Duodenal mucosa (tissue), 2 donors: ENCODE measurements around the gene MGMT.

Experiments
- H3K27ac ChIP-seq: one replicate; pipeline ENCODE4 v1.7.0; 2013; ENCODE audit warnings: low read depth, low read length
- H3K27me3 ChIP-seq, 2 donors: one replicate each; pipeline ENCODE4 v1.7.0; 2013; ENCODE audit warnings: low read length in 2 of 2, control low read depth in 1 of 2; ENCODE audit not compliant: insufficient read depth in 2 of 2, control insufficient read depth in 1 of 2
- H3K36me3 ChIP-seq, 2 donors: one replicate each; pipeline ENCODE4 v1.7.0; 2013; ENCODE audit warnings: low read length in 2 of 2, control low read depth in 1 of 2; ENCODE audit not compliant: insufficient read depth in 2 of 2, control insufficient read depth in 1 of 2
- H3K4me1 ChIP-seq, 2 donors: one replicate each; pipeline ENCODE4 v1.7.0; 2013; ENCODE audit warnings: low read length in 2 of 2, control low read depth in 1 of 2; ENCODE audit not compliant: insufficient read depth in 2 of 2, control insufficient read depth in 1 of 2
- H3K4me3 ChIP-seq, 2 donors: one replicate each; pipeline ENCODE4 v1.7.0; 2013; ENCODE audit warnings: low read length in 2 of 2, low read depth in 1 of 2
- H3K9ac ChIP-seq, 2 donors: one replicate each; pipeline ENCODE4 v1.7.0; 2013; ENCODE audit warnings: low read length in 2 of 2, low read depth in 1 of 2
- H3K9me3 ChIP-seq, 2 donors: one replicate each; pipeline ENCODE4 v1.7.0; 2013; ENCODE audit warnings: low read length in 2 of 2, control low read depth in 1 of 2; ENCODE audit not compliant: control insufficient read depth in 1 of 2

Gene MGMT

DNA sequence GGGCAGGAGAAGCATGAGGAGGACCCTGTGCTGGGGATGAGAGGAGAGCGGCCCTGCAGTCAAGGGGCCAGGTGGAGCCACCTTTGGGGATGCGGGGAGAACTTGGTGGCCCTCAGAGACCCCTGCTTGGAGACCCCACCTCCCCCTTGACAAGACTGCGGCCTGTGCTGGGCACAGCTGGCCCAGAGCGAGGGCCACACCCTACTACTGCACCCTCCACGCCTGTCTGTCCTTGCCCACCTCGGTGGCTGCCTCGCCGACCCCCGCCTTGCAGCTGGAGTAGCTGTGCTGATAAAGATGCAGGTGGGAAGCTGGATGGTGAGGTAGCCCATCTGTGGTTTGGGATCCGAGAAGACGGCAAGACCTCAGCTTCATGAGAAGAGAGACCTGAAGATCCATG is 186.8 kb downstream of the MGMT start:
- Histone ChIP-seq H3K9ac (no peak overlapping the region), H3K4me3 (no peak overlapping the region), H3K9me3 (no peaks in the 10 kb centered on the region), H3K27me3 (no peaks in the 10 kb centered on the region), H3K27ac (no peak overlapping the region), H3K36me3 (no peaks in the 10 kb centered on the region), H3K4me1 (no peaks in the 10 kb centered on the region)

DNA sequence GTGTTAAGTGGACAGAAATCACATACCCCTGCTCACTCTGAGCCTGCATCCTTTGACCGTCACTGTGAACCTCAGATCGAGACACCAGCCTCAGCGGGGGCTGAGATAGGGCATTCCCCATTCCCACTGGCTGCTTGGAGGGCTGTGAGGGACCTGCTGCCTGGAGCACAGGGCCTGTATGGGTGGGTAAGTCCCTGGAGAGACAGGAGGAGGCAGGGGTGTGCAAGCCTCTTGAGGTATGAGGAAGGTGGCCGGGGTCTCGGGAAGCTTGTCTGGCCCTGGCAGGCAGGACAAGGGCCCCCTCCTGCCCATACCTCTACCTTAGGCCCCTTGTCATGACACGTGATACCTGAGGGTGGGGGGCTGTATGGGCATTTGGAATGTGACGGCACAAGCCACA is 187.4 kb downstream of the MGMT start:
- Histone ChIP-seq H3K4me1 (no peaks in the 10 kb centered on the region), H3K36me3 (no peaks in the 10 kb centered on the region), H3K9ac (no peak overlapping the region), H3K9me3 (no peaks in the 10 kb centered on the region), H3K27ac (no peak overlapping the region), H3K27me3 (no peaks in the 10 kb centered on the region), H3K4me3 (no peak overlapping the region)

DNA sequence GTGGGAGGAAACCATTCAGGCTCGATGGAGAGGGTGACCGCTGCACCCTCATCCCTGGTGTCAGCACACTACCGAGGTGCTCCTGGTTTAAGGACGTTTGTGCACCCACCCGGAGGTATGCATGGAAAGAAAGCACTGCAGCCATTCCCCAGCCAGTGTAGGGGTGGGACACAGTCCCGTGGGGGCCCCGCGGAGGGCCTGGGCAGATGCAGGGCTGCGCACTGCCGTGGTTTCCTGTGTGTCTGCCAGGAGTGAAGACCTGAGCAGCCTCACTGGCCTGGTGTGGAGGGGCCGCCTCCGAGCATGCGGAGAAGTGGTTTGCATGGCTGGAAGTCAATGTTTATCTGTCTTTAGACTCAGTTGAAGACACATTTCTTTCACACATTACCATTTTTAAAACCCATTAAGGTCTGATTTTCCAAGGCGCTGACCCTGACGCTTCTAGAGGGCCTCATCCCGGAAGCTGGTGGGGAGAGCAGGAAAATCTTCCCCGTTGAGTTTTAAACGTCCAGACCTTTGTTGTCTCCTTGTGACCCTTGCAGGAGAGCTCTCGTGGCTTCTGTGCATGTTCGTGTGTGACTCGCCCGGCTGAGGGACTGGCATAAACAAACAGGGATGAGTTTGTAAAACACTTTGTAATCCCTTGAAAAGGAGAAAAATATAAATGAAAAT is 188.1 kb downstream of the MGMT start:
- Histone ChIP-seq H3K9ac (no peak overlapping the region), H3K9me3 (no peaks in the 10 kb centered on the region), H3K27me3 (no peaks in the 10 kb centered on the region), H3K27ac (no peak overlapping the region), H3K4me1 (no peaks in the 10 kb centered on the region), H3K36me3 (no peaks in the 10 kb centered on the region), H3K4me3 (no peak overlapping the region)

DNA sequence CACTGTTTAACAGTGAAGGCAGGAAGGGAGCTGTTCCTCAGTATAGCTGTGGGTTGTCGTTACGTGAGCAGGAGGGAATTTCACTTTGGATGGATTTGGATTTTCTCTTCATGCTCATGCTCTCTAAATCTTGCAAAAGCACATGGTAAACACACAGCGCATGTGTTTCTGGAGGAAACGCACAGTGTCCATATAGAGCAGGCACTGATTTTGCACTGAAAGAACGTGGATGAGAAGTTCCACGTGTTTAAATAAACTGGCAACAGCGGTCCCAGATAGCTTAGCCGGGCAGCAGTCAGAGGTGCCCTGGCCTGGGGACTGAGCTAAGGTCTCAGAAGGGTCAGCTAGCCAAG is 188.6 kb downstream of the MGMT start:
- Histone ChIP-seq H3K4me3 (no peak overlapping the region), H3K9me3 (no peaks in the 10 kb centered on the region), H3K27ac (no peak overlapping the region), H3K36me3 (no peaks in the 10 kb centered on the region), H3K27me3 (no peaks in the 10 kb centered on the region), H3K4me1 (no peaks in the 10 kb centered on the region), H3K9ac (no peak overlapping the region)

DNA sequence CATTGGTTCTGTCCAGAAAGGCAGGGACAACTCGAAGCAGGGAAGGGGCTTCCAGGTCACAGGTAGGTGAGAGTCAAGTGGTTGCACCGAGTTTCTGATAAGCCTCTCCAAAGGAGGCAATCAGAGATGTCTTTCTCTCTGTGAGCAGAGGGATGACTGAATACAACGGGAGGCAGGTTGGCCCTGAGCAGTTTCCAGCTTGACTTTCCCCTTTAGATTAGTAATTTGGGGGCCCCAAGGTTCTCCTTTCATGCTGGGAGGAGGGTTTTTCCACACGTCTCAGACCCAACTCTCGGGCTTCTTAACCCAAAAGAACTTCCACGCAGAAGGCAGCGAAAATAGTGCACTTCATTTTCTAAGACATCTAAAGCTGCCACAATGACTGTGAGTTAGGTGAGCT is 189.6 kb downstream of the MGMT start:
- no peaks in the 10 kb centered on the region for H3K36me3 ChIP-seq
- H3K9ac ChIP-seq: no peak overlapping the region
- no peaks in the 10 kb centered on the region for H3K4me1 ChIP-seq
- H3K4me3 ChIP-seq: no peak overlapping the region
- H3K27me3 ChIP-seq: no peaks in the 10 kb centered on the region
- H3K27ac ChIP-seq: no peak overlapping the region
- no peaks in the 10 kb centered on the region for H3K9me3 ChIP-seq

DNA sequence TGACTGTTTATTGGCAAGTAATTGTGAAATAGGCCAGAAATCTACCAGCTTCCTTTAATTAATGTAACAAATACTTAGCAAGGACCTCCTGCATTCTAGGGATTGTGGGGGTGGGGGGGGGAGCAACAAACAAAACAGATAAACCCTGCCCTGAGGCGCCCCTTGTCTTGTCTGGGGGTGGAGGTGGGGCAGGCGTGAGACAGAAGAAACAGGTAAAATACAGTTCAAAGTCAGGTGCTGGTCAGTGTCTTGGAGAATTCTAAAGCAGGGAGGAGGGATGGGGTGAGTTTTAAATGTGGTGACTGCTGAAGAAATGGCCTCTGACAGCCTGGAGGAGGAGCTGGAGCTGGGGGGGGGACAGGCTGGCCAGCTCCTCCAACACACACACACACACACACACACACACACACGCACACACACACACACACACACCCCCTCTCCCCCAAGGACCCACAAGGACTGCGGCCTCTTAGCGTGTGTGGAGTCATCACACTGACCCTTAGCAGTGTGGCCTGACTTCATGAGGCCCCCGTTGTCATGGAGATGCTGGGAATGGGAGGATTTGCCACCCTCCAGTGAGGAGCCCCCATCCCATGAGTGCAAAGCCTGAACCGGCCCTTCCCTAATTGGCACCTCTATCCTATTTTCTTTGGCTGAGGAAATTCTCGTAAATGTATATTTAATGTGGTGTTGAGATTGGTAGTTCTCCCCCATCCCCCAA is 190.4 kb downstream of the MGMT start:
- H3K4me1 ChIP-seq: no peaks in the 10 kb centered on the region
- H3K4me3 ChIP-seq: no peak overlapping the region
- no peak overlapping the region for H3K27ac ChIP-seq
- no peaks in the 10 kb centered on the region for H3K27me3 ChIP-seq
- H3K9me3 ChIP-seq: no peaks in the 10 kb centered on the region
- H3K36me3 ChIP-seq: no peaks in the 10 kb centered on the region
- H3K9ac ChIP-seq: no peak overlapping the region

DNA sequence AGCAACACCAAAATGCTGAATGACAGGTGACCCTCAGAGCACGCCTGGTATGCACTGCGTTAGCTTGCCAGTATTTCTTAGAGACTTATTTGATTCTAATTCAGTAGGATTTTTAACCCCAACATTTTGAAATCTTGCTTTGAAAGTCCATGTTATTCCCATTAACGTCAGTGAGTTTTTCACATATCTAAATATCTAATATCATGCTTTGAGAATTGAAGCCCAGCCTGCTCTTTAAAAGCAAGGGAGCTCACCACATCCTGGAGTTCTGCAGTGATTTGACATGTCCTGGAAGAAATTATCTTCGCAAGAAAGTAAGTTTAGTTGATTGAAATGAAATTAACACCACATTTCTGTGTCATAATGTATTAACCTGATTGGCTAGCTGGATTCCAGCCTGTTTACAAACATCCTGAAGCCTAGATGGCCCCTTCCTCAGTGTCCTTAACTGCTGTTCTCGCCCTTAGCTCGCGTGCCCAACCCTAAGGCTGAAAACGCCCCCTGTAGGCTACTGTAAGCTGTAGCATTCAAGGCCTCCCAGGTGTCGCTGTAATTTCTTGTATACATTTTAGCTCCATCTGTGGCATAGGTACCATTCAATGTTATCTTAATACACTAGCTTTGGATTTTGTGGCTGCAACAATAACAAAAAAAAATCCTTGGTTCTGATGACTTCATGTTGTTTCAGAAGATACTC is 191.5 kb downstream of the MGMT start:
- Histone ChIP-seq H3K27me3 (no peaks in the 10 kb centered on the region), H3K36me3 (no peaks in the 10 kb centered on the region), H3K9ac (no peak overlapping the region), H3K9me3 (no peaks in the 10 kb centered on the region), H3K4me3 (no peak overlapping the region), H3K27ac (no peak overlapping the region), H3K4me1 (no peaks in the 10 kb centered on the region)

DNA sequence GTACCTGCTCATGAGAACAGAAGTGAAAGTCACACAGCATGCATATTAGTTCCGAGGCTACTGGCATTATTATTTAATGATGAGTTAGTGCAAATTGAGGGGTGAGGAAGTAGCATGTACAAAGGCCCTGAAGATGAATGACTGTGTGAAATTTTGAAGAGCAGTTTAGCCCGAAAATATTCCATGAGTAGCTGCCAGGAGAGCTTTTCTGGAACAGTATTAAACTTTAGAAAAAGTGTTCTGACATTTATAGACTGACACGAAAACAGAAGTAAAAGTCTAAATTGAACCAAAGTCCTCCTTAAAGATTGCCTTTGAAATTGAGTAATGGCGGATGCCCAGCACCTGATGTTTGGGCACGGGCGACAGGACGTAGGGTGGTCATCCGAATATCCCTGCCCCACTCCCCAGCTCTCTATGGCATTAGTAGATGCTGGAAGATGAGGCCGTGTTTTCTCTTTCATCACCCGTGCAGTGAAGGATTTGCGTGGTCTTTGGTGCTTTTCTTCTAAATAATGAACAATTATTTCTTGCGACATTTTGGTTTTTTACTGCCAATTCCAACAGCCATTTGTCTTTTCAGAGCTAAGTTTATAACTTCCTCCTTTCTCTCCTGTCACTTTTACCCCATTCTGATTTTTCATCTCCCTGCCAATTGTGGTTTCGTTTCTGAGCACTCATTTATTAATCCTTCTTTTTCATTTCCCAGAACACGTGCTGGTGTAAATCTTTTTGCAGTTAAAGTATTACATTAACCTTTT is 192.6 kb downstream of the MGMT start:
- no peaks in the 10 kb centered on the region for H3K36me3 ChIP-seq
- H3K4me1 ChIP-seq: no peaks in the 10 kb centered on the region
- no peaks in the 10 kb centered on the region for H3K27me3 ChIP-seq
- H3K27ac ChIP-seq: no peak overlapping the region
- peaks cover 0 to 5% of the 10 kb centered on the region in 2 donors for H3K9me3 ChIP-seq
- H3K4me3 ChIP-seq: no peak overlapping the region
- H3K9ac ChIP-seq: no peak overlapping the region

DNA sequence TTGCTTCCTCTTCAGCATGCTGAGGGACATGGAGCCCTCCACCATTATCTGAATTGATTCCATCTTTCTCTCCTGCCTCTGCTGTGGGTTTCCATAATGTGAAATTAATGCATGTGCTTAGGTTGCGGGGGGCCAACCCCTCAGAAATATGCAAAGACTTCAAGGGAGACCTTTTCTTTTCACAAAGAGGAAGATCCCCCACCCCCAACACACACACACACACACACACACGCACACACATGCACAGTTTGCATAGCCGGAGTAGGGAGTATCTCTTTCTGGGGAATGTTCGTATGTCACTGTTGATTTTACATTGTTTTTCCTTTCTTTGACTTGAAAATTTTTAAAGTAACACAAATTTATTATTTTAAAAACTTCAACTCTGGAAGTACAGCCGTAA is 193.5 kb downstream of the MGMT start:
- H3K36me3 ChIP-seq: no peaks in the 10 kb centered on the region
- no peaks in the 10 kb centered on the region for H3K27me3 ChIP-seq
- no peak overlapping the region for H3K4me3 ChIP-seq
- H3K9ac ChIP-seq: no peak overlapping the region
- H3K9me3 ChIP-seq: peaks cover 0 to 6% of the 10 kb centered on the region in 2 donors
- H3K27ac ChIP-seq: no peak overlapping the region
- no peaks in the 10 kb centered on the region for H3K4me1 ChIP-seq

DNA sequence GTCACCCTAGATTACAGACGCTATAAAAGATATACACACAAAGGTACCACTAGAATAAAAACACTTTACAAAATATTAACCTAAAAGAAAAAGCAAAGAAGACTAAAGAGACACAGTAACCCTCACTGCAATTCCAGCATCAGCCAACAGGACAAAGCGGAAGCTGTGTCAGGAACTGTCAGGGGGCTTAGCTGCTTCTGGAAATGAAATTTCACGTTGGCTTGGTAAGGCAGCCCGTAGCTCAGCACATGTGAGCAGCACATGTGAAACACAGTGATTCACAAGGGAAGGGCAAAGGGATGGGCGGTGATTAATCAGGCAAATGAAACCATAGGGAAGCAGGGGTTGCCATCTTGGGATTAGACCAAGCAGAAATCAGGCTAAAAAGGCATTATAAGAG is 195.4 kb downstream of the MGMT start:
- H3K4me3 ChIP-seq: no peak overlapping the region
- H3K9me3 ChIP-seq: peaks cover 0 to 6% of the 10 kb centered on the region in 2 donors
- H3K27ac ChIP-seq: no peak overlapping the region
- H3K4me1 ChIP-seq: no peaks in the 10 kb centered on the region
- H3K27me3 ChIP-seq: no peaks in the 10 kb centered on the region
- H3K9ac ChIP-seq: no peak overlapping the region
- no peaks in the 10 kb centered on the region for H3K36me3 ChIP-seq
